Measurements from ENCODE around the gene MAP3K5.

DNA sequence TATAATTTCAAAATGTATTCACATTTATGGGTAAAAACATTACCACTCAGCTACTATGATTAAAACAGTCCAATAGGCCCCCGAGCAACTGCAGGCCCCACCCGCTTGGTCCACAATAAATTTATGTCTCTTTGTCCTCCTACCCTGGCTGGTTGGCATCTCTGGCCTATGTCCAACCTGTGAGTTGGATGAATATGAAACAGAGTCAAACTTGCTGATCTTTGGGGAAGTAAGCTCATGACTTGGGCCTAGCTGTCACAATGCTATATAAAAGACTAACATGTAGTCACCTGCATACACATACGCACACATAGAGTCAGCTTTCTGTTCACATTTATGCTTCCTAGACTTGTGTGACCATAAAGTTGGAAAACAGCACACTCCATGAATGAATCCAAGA, 262.6 kb downstream of the MAP3K5 start:
- TF ChIP-seq, protein P1, sequence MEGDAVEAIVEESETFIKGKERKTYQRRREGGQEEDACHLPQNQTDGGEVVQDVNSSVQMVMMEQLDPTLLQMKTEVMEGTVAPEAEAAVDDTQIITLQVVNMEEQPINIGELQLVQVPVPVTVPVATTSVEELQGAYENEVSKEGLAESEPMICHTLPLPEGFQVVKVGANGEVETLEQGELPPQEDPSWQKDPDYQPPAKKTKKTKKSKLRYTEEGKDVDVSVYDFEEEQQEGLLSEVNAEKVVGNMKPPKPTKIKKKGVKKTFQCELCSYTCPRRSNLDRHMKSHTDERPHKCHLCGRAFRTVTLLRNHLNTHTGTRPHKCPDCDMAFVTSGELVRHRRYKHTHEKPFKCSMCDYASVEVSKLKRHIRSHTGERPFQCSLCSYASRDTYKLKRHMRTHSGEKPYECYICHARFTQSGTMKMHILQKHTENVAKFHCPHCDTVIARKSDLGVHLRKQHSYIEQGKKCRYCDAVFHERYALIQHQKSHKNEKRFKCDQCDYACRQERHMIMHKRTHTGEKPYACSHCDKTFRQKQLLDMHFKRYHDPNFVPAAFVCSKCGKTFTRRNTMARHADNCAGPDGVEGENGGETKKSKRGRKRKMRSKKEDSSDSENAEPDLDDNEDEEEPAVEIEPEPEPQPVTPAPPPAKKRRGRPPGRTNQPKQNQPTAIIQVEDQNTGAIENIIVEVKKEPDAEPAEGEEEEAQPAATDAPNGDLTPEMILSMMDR (IDR thresholded peaks at IDR 0.05): no peak
- TF ChIP-seq POLR2A (IDR thresholded peaks at IDR 0.05) (no peak), POLR2AphosphoS5 (IDR thresholded peaks at IDR 0.05; ENCODE audit: insufficient read depth in 1 of 2, low read depth in 1 of 2) (no peak)

All from vagina (tissue), 2 donors.